GM23338 (cell line): Measurements from ENCODE around the gene BLM. TPM values are rescaled to one million over a fixed set of nuclear protein-coding genes. Genes with fewer than 3 reads are reported as not detected.

Source experiments
- ATAC-seq: fragments of 200-7000 bp; cut with Tn5 transposase; 3 replicates; pipeline ENCODE4 v1.9.1; 2020
- DNase-seq: peaks from one replicate; pipeline ENCODE4 v3.0.0-alpha.2; 2015; ENCODE audit warnings: low spot score
- H2AFZ ChIP-seq: fragments of 200-600 bp; sonication (generic); 2 replicates; pipeline ENCODE4 v1.8.0; 2016; ENCODE audit warnings: antibody characterized with exemption, mild to moderate bottlenecking, moderate library complexity
- H3F3A ChIP-seq: fragments of 200-600 bp; sonication (generic); replicated peaks from 2 replicates; pipeline ENCODE4 v1.8.0; 2017; ENCODE audit warnings: antibody characterized with exemption, mixed run types, low read depth
- H3K27ac ChIP-seq: fragments of 200-600 bp; sonication (generic); 2 replicates; pipeline ENCODE4 v1.6.1; 2016; ENCODE audit warnings: low read depth
- H3K27me3 ChIP-seq: fragments of 200-600 bp; sonication (generic); 2 replicates; pipeline ENCODE4 v1.8.0; 2016; ENCODE audit warnings: mild to moderate bottlenecking, mixed run types, moderate library complexity; ENCODE audit not compliant: insufficient read depth
- H3K36me3 ChIP-seq: fragments of 200-600 bp; sonication (generic); 2 replicates; pipeline ENCODE4 v1.8.0; 2016; ENCODE audit warnings: mild to moderate bottlenecking; ENCODE audit not compliant: insufficient read depth
- H3K4me1 ChIP-seq: fragments of 200-600 bp; sonication (generic); 2 replicates; pipeline ENCODE4 v1.8.0; 2016; ENCODE audit warnings: mild to moderate bottlenecking, moderate library complexity; ENCODE audit not compliant: insufficient read depth
- H3K4me2 ChIP-seq: fragments of 200-600 bp; sonication (generic); 2 replicates; pipeline ENCODE4 v1.7.1; 2017; ENCODE audit warnings: mixed run types
- H3K4me3 ChIP-seq: fragments of 200-600 bp; sonication (generic); 2 replicates; pipeline ENCODE4 v1.6.1; 2016; ENCODE audit warnings: mixed run types
- H3K79me2 ChIP-seq: fragments of 200-600 bp; sonication (generic); replicated peaks from 2 replicates; pipeline ENCODE4 v1.8.0; 2017; ENCODE audit warnings: mild to moderate bottlenecking; ENCODE audit not compliant: insufficient read depth
- H3K9me2 ChIP-seq: fragments of 200-600 bp; sonication (generic); 2 replicates; pipeline ENCODE4 v1.8.0; 2017; ENCODE audit not compliant: insufficient read depth
- H4K20me1 ChIP-seq: fragments of 200-600 bp; sonication (generic); replicated peaks from 2 replicates; pipeline ENCODE4 v1.8.0; 2017; ENCODE audit warnings: mild to moderate bottlenecking; ENCODE audit not compliant: insufficient read depth
- H3K27ac Mint-ChIP-seq: 2 replicates; pipeline ENCODE4 v1.8.0; 2020; ENCODE audit warnings: inconsistent platforms, mild to moderate bottlenecking, moderate library complexity, mixed read lengths
- H3K27me3 Mint-ChIP-seq: 3 replicates; pipeline ENCODE4 v1.8.0; 2022; ENCODE audit warnings: low read depth, mild to moderate bottlenecking, moderate library complexity, mixed read lengths, inconsistent platforms; ENCODE audit not compliant: insufficient read depth, poor library complexity
- H3K36me3 Mint-ChIP-seq: 3 replicates; pipeline ENCODE4 v1.8.0; 2021; ENCODE audit warnings: low read depth, mild to moderate bottlenecking, inconsistent platforms, moderate library complexity, mixed read lengths
- H3K4me1 Mint-ChIP-seq: 3 replicates; pipeline ENCODE4 v1.8.0; 2020; ENCODE audit warnings: mild to moderate bottlenecking, inconsistent platforms, mixed read lengths
- H3K4me3 Mint-ChIP-seq: 3 replicates; pipeline ENCODE4 v1.8.0; 2021; ENCODE audit warnings: moderate library complexity, mild to moderate bottlenecking, inconsistent platforms, mixed read lengths
- H3K9me3 Mint-ChIP-seq: 3 replicates; pipeline ENCODE4 v1.8.0; 2020; ENCODE audit warnings: moderate library complexity, mild to moderate bottlenecking, inconsistent platforms, mixed read lengths
- EZH2 ChIP-seq: fragments of 200-600 bp; sonication (generic); IDR thresholded peaks from one replicate; pipeline ENCODE4 v1.8.0; 2017; ENCODE audit warnings: antibody characterized with exemption, mild to moderate bottlenecking, low read depth; ENCODE audit not compliant: unreplicated experiment
- JUNB ChIP-seq: IDR thresholded peaks from one replicate; pipeline ENCODE4 v1.6.1; 2016; ENCODE audit warnings: antibody characterized with exemption; ENCODE audit not compliant: unreplicated experiment
- POLR2AphosphoS5 ChIP-seq: IDR thresholded peaks from 2 replicates; pipeline ENCODE4 v1.6.1; 2016; ENCODE audit warnings: antibody characterized with exemption, low read depth
- ZNF114 ChIP-seq: fragments of 250-450 bp; sonication (Bioruptor Pico); IDR thresholded peaks from 2 replicates; pipeline ENCODE4 v1.5.0; 2020; ENCODE audit warnings: mild to moderate bottlenecking, moderate library complexity
- ZNF331 ChIP-seq: fragments of 250-450 bp; sonication (Bioruptor Pico); IDR thresholded peaks from 2 replicates; pipeline ENCODE4 v1.5.0; 2020; ENCODE audit warnings: low read depth, mild to moderate bottlenecking, moderate library complexity
- polyA plus RNA-seq: library from polyadenylated mRNA; unstranded; fragments of >200 nt; fragmentation: Nextera tagmentation; extraction: Ambion mirVana; gene quantifications from 2 replicates; pipeline ENCODE4 v1.2.1, GENCODE V29; 2016
- total RNA-seq: library from RNA; depleted of rRNA; stranded (reverse); fragments of >200 nt; shearing (Covaris generic); gene quantifications from 2 replicates; pipeline ENCODE4 v1.2.3, GENCODE V29; 2014
- TF ChIP-seq, protein P1 (sequence below), 2 experiments: fragments of 200-600 bp in 1 of 2; sonication (generic) in 1 of 2; conservative IDR thresholded peaks; 2 replicates each; pipeline versions ENCODE4 v1.5.1 to v1.6.1; 2016 to 2017; ENCODE audit warnings: antibody characterized with exemption in 2 of 2, low read depth in 2 of 2, mild to moderate bottlenecking in 2 of 2, moderate library complexity in 1 of 2
- TF ChIP-seq, protein P2 (sequence below): IDR thresholded peaks from one replicate; pipeline ENCODE4 v1.6.1; 2018; ENCODE audit warnings: antibody characterized with exemption; ENCODE audit not compliant: unreplicated experiment

BLM gene
- total and polyA plus RNA-seq, 2 experiments from 2014 or later: 43.1 to 43.3 TPM

DNA sequence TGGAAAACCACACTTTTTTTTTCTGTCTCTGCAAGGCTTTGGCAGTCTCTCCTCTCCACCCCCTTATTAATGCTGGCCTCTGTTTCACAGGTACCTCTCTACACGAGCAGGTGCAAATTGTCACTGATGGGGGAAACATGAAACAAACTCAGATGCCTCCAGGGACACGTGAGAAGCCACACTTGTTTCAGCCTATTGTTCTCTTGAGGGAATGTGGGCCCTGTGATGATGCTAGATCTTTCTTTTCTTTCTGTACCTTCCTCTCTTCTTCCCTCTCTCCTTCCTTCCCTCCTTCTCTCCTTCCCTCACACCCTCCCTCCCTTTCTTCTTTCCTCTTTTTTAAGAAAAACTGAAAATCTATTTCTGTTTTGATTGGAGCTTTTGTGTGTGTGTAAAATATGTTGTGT, 5.7 kb upstream of the BLM start (continued):
- TF ChIP-seq EZH2: no peak
- TF ChIP-seq POLR2AphosphoS5: no peak
- TF ChIP-seq ZNF331 (CRISPR knock-in tag): no peak

DNA sequence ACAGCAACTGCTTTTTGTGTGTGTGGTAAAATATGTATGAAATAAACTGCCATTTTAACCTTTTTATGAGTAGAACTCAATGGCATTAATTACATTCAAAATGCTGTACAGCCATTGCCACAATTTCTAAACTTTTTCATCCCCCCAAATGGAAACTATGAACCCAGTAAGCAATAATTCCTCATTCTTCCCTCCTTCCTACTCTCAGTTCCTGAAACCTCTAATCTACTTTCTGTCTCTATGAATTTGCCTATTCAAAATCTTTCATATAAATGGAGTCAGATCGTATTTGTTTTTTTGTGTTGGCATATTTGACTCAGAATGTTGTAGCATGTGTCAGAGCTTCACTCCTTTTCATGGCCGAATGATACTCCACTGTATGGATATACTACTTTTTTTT, 5.3 kb upstream of the BLM start:
- no peaks in the 10 kb centered on the region for H3K27me3 Mint-ChIP-seq
- no peak for DNase-seq
- peaks cover 4% of the 10 kb centered on the region for H3K36me3 Mint-ChIP-seq
- Histone ChIP-seq H3K4me3 (no peak overlapping the region), H3K4me1 (0 out of 2 replicates have a peak, but pooled peaks cover 8% of the 10 kb centered on the region), H3K27me3 (no peaks in the 10 kb centered on the region), H3K36me3 (no peaks in the 10 kb centered on the region), H4K20me1 (no peaks in the 10 kb centered on the region), H3K27ac (no peak overlapping the region), H3F3A (no peaks in the 10 kb centered on the region), H2AFZ (no peak overlapping the region), H3K79me2 (peaks cover 7% of the 10 kb centered on the region; the same call in 1 of the 2 replicates), H3K4me2 (no peak overlapping the region), H3K9me2 (no peaks in the 10 kb centered on the region)
- peaks cover 4% of the 10 kb centered on the region for H3K4me1 Mint-ChIP-seq
- ATAC-seq: no peak
- TF ChIP-seq ZNF114 (CRISPR knock-in tag): no peak
- TF ChIP-seq, protein P1, sequence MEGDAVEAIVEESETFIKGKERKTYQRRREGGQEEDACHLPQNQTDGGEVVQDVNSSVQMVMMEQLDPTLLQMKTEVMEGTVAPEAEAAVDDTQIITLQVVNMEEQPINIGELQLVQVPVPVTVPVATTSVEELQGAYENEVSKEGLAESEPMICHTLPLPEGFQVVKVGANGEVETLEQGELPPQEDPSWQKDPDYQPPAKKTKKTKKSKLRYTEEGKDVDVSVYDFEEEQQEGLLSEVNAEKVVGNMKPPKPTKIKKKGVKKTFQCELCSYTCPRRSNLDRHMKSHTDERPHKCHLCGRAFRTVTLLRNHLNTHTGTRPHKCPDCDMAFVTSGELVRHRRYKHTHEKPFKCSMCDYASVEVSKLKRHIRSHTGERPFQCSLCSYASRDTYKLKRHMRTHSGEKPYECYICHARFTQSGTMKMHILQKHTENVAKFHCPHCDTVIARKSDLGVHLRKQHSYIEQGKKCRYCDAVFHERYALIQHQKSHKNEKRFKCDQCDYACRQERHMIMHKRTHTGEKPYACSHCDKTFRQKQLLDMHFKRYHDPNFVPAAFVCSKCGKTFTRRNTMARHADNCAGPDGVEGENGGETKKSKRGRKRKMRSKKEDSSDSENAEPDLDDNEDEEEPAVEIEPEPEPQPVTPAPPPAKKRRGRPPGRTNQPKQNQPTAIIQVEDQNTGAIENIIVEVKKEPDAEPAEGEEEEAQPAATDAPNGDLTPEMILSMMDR (conservative IDR thresholded peaks at IDR 0.05; ENCODE audit: low read depth in 2 of 2): no peak
- no peak for TF ChIP-seq POLR2AphosphoS5
- no peak overlapping the region for H3K4me3 Mint-ChIP-seq
- no peak overlapping the region for H3K27ac Mint-ChIP-seq
- H3K9me3 Mint-ChIP-seq: no peaks in the 10 kb centered on the region

DNA sequence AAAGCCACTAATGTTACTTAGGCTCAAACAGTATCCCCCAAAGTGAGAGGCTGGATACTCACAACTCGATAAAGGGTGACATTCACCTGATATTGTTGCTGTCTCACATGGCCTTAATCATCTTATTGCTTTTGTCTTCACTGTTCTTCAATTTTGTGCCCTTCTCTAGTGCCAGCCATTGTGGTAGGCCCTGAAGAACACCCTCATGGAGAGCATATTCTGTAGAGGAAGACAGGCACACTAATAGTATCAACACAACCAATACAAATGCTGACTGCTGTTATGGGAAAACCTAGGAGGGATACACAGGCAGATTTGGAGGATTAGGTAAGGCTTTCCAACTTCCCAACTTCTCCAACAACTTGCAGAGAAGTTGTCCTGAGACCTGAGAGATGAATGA, 4.1 kb upstream of the BLM start:
- Mint-ChIP-seq H3K36me3 (peaks cover 4% of the 10 kb centered on the region), H3K4me3 (no peak overlapping the region), H3K27ac (no peak overlapping the region), H3K4me1 (peaks cover 6% of the 10 kb centered on the region), H3K27me3 (no peaks in the 10 kb centered on the region), H3K9me3 (no peaks in the 10 kb centered on the region)
- no peak overlapping the region for H3K27ac ChIP-seq
- no peaks in the 10 kb centered on the region for H3K36me3 ChIP-seq
- H3K9me2 ChIP-seq: no peaks in the 10 kb centered on the region
- peaks cover 14% of the 10 kb centered on the region for H3K79me2 ChIP-seq
- no peak overlapping the region for H3K4me3 ChIP-seq
- DNase-seq: no peak
- no peaks in the 10 kb centered on the region for H3F3A ChIP-seq
- H4K20me1 ChIP-seq: peaks cover 3% of the 10 kb centered on the region; the same call in 1 of the 2 replicates
- H3K27me3 ChIP-seq: no peaks in the 10 kb centered on the region
- ATAC-seq: no peak
- H2AFZ ChIP-seq: no peak overlapping the region
- H3K4me2 ChIP-seq: no peak overlapping the region
- H3K4me1 ChIP-seq: peaks cover 10% of the 10 kb centered on the region; the same call in 1 of the 2 replicates
- TF ChIP-seq JUNB: no peak
- TF ChIP-seq, protein P2, sequence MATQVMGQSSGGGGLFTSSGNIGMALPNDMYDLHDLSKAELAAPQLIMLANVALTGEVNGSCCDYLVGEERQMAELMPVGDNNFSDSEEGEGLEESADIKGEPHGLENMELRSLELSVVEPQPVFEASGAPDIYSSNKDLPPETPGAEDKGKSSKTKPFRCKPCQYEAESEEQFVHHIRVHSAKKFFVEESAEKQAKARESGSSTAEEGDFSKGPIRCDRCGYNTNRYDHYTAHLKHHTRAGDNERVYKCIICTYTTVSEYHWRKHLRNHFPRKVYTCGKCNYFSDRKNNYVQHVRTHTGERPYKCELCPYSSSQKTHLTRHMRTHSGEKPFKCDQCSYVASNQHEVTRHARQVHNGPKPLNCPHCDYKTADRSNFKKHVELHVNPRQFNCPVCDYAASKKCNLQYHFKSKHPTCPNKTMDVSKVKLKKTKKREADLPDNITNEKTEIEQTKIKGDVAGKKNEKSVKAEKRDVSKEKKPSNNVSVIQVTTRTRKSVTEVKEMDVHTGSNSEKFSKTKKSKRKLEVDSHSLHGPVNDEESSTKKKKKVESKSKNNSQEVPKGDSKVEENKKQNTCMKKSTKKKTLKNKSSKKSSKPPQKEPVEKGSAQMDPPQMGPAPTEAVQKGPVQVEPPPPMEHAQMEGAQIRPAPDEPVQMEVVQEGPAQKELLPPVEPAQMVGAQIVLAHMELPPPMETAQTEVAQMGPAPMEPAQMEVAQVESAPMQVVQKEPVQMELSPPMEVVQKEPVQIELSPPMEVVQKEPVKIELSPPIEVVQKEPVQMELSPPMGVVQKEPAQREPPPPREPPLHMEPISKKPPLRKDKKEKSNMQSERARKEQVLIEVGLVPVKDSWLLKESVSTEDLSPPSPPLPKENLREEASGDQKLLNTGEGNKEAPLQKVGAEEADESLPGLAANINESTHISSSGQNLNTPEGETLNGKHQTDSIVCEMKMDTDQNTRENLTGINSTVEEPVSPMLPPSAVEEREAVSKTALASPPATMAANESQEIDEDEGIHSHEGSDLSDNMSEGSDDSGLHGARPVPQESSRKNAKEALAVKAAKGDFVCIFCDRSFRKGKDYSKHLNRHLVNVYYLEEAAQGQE: no peak
- TF ChIP-seq, protein P1 (conservative IDR thresholded peaks at IDR 0.05; ENCODE audit: low read depth in 2 of 2): no peak
